GM23338 (cell line): Measurements from ENCODE around the gene STYK1. TPM values are rescaled to one million over a fixed set of nuclear protein-coding genes. Genes with fewer than 3 reads are reported as not detected.

Source experiments
- ATAC-seq: fragments of 200-7000 bp; cut with Tn5 transposase; 3 replicates; pipeline ENCODE4 v1.9.1; 2020
- DNase-seq: peaks from one replicate; pipeline ENCODE4 v3.0.0-alpha.2; 2015; ENCODE audit warnings: low spot score
- H2AFZ ChIP-seq: fragments of 200-600 bp; sonication (generic); 2 replicates; pipeline ENCODE4 v1.8.0; 2016; ENCODE audit warnings: antibody characterized with exemption, mild to moderate bottlenecking, moderate library complexity
- H3F3A ChIP-seq: fragments of 200-600 bp; sonication (generic); replicated peaks from 2 replicates; pipeline ENCODE4 v1.8.0; 2017; ENCODE audit warnings: antibody characterized with exemption, mixed run types, low read depth
- H3K27ac ChIP-seq: fragments of 200-600 bp; sonication (generic); 2 replicates; pipeline ENCODE4 v1.6.1; 2016; ENCODE audit warnings: low read depth
- H3K27me3 ChIP-seq: fragments of 200-600 bp; sonication (generic); 2 replicates; pipeline ENCODE4 v1.8.0; 2016; ENCODE audit warnings: mild to moderate bottlenecking, mixed run types, moderate library complexity; ENCODE audit not compliant: insufficient read depth
- H3K36me3 ChIP-seq: fragments of 200-600 bp; sonication (generic); 2 replicates; pipeline ENCODE4 v1.8.0; 2016; ENCODE audit warnings: mild to moderate bottlenecking; ENCODE audit not compliant: insufficient read depth
- H3K4me1 ChIP-seq: fragments of 200-600 bp; sonication (generic); 2 replicates; pipeline ENCODE4 v1.8.0; 2016; ENCODE audit warnings: mild to moderate bottlenecking, moderate library complexity; ENCODE audit not compliant: insufficient read depth
- H3K4me2 ChIP-seq: fragments of 200-600 bp; sonication (generic); 2 replicates; pipeline ENCODE4 v1.7.1; 2017; ENCODE audit warnings: mixed run types
- H3K4me3 ChIP-seq: fragments of 200-600 bp; sonication (generic); 2 replicates; pipeline ENCODE4 v1.6.1; 2016; ENCODE audit warnings: mixed run types
- H3K79me2 ChIP-seq: fragments of 200-600 bp; sonication (generic); replicated peaks from 2 replicates; pipeline ENCODE4 v1.8.0; 2017; ENCODE audit warnings: mild to moderate bottlenecking; ENCODE audit not compliant: insufficient read depth
- H3K9me2 ChIP-seq: fragments of 200-600 bp; sonication (generic); 2 replicates; pipeline ENCODE4 v1.8.0; 2017; ENCODE audit not compliant: insufficient read depth
- H4K20me1 ChIP-seq: fragments of 200-600 bp; sonication (generic); replicated peaks from 2 replicates; pipeline ENCODE4 v1.8.0; 2017; ENCODE audit warnings: mild to moderate bottlenecking; ENCODE audit not compliant: insufficient read depth
- H3K27ac Mint-ChIP-seq: 2 replicates; pipeline ENCODE4 v1.8.0; 2020; ENCODE audit warnings: inconsistent platforms, mild to moderate bottlenecking, moderate library complexity, mixed read lengths
- H3K27me3 Mint-ChIP-seq: 3 replicates; pipeline ENCODE4 v1.8.0; 2022; ENCODE audit warnings: low read depth, mild to moderate bottlenecking, moderate library complexity, mixed read lengths, inconsistent platforms; ENCODE audit not compliant: insufficient read depth, poor library complexity
- H3K36me3 Mint-ChIP-seq: 3 replicates; pipeline ENCODE4 v1.8.0; 2021; ENCODE audit warnings: low read depth, mild to moderate bottlenecking, inconsistent platforms, moderate library complexity, mixed read lengths
- H3K4me1 Mint-ChIP-seq: 3 replicates; pipeline ENCODE4 v1.8.0; 2020; ENCODE audit warnings: mild to moderate bottlenecking, inconsistent platforms, mixed read lengths
- H3K4me3 Mint-ChIP-seq: 3 replicates; pipeline ENCODE4 v1.8.0; 2021; ENCODE audit warnings: moderate library complexity, mild to moderate bottlenecking, inconsistent platforms, mixed read lengths
- H3K9me3 Mint-ChIP-seq: 3 replicates; pipeline ENCODE4 v1.8.0; 2020; ENCODE audit warnings: moderate library complexity, mild to moderate bottlenecking, inconsistent platforms, mixed read lengths
- CREB1 ChIP-seq: fragments of 250-450 bp; sonication (Bioruptor Pico); IDR thresholded peaks from 2 replicates; pipeline ENCODE4 v1.5.0; 2020; ENCODE audit warnings: low read depth, mild to moderate bottlenecking, moderate library complexity
- CTCF ChIP-seq, 2 experiments: fragments of 200-600 bp in 1 of 2; sonication (generic) in 1 of 2; conservative IDR thresholded peaks; 2 replicates each; pipeline versions ENCODE4 v1.5.1 to v1.6.1; 2016 to 2017; ENCODE audit warnings: antibody characterized with exemption in 2 of 2, low read depth in 2 of 2, mild to moderate bottlenecking in 2 of 2, moderate library complexity in 1 of 2
- ETS1 ChIP-seq: IDR thresholded peaks from 2 replicates; pipeline ENCODE4 v1.6.1; 2016; ENCODE audit warnings: antibody characterized with exemption
- EZH2 ChIP-seq: fragments of 200-600 bp; sonication (generic); IDR thresholded peaks from one replicate; pipeline ENCODE4 v1.8.0; 2017; ENCODE audit warnings: antibody characterized with exemption, mild to moderate bottlenecking, low read depth; ENCODE audit not compliant: unreplicated experiment
- EZH2phosphoT487 ChIP-seq: fragments of 200-600 bp; sonication (generic); IDR thresholded peaks from one replicate; pipeline ENCODE4 v1.8.1; 2018; ENCODE audit warnings: antibody characterized with exemption; ENCODE audit not compliant: unreplicated experiment
- JUNB ChIP-seq: IDR thresholded peaks from one replicate; pipeline ENCODE4 v1.6.1; 2016; ENCODE audit warnings: antibody characterized with exemption; ENCODE audit not compliant: unreplicated experiment
- NANOG ChIP-seq: IDR thresholded peaks from 2 replicates; pipeline ENCODE4 v1.6.1; 2016; ENCODE audit warnings: antibody characterized with exemption, borderline replicate concordance
- POLR2AphosphoS5 ChIP-seq: IDR thresholded peaks from 2 replicates; pipeline ENCODE4 v1.6.1; 2016; ENCODE audit warnings: antibody characterized with exemption, low read depth
- REST ChIP-seq: IDR thresholded peaks from one replicate; pipeline ENCODE4 v1.6.1; 2018; ENCODE audit warnings: antibody characterized with exemption; ENCODE audit not compliant: unreplicated experiment
- STAT1 ChIP-seq: IDR thresholded peaks from one replicate; pipeline ENCODE4 v1.6.1; 2016; ENCODE audit warnings: antibody characterized with exemption; ENCODE audit not compliant: unreplicated experiment
- ZNF114 ChIP-seq: fragments of 250-450 bp; sonication (Bioruptor Pico); IDR thresholded peaks from 2 replicates; pipeline ENCODE4 v1.5.0; 2020; ENCODE audit warnings: mild to moderate bottlenecking, moderate library complexity
- ZNF331 ChIP-seq: fragments of 250-450 bp; sonication (Bioruptor Pico); IDR thresholded peaks from 2 replicates; pipeline ENCODE4 v1.5.0; 2020; ENCODE audit warnings: low read depth, mild to moderate bottlenecking, moderate library complexity
- ZNF462 ChIP-seq: fragments of 250-450 bp; sonication (Bioruptor Pico); IDR thresholded peaks from 2 replicates; pipeline ENCODE4 v1.5.0; 2020; ENCODE audit warnings: mild to moderate bottlenecking, moderate library complexity
- polyA plus RNA-seq: library from polyadenylated mRNA; unstranded; fragments of >200 nt; fragmentation: Nextera tagmentation; extraction: Ambion mirVana; gene quantifications from 2 replicates; pipeline ENCODE4 v1.2.1, GENCODE V29; 2016
- total RNA-seq: library from RNA; depleted of rRNA; stranded (reverse); fragments of >200 nt; shearing (Covaris generic); gene quantifications from 2 replicates; pipeline ENCODE4 v1.2.3, GENCODE V29; 2014

Gene STYK1
- total and polyA plus RNA-seq, 2 experiments from 2014 or later, result 1.2 to 1.8 TPM

GRCh38 chr12:10618338-10618987 is 55.4 kb downstream of the STYK1 start:
- Histone ChIP-seq H3K36me3 (no peaks in the 10 kb centered on the region), H3F3A (no peaks in the 10 kb centered on the region), H3K4me3 (no peak overlapping the region), H3K4me2 (no peak overlapping the region), H3K27me3 (no peaks in the 10 kb centered on the region), H3K27ac (no peak overlapping the region), H3K79me2 (no peaks in the 10 kb centered on the region), H3K9me2 (no peaks in the 10 kb centered on the region), H3K4me1 (no peaks in the 10 kb centered on the region), H2AFZ (no peak overlapping the region), H4K20me1 (no peaks in the 10 kb centered on the region)
- H3K27me3 Mint-ChIP-seq, result peaks cover under 1% of the 10 kb centered on the region
- H3K4me3 Mint-ChIP-seq, result no peak overlapping the region
- no peak overlapping the region for H3K27ac Mint-ChIP-seq
- ATAC-seq (no peak), DNase-seq (no peak)
- TF ChIP-seq POLR2AphosphoS5, result no peak
- TF ChIP-seq CTCF (conservative IDR thresholded peaks at IDR 0.05; ENCODE audit: low read depth in 2 of 2), result no peak
- TF ChIP-seq ZNF462 (CRISPR knock-in tag), result no peak
- no peak for TF ChIP-seq ZNF114 (CRISPR knock-in tag)
- no peak for TF ChIP-seq JUNB
- no peak for TF ChIP-seq NANOG
- TF ChIP-seq EZH2, result no peak
- TF ChIP-seq STAT1, result no peak
- TF ChIP-seq CREB1, result no peak
- no peak for TF ChIP-seq EZH2phosphoT487
- TF ChIP-seq ETS1, result no peak
- no peak for TF ChIP-seq ZNF331 (CRISPR knock-in tag)
- TF ChIP-seq REST, result no peak
- peaks cover 2% of the 10 kb centered on the region; the same call in 1 of the 3 replicates for H3K4me1 Mint-ChIP-seq
- 0 out of 3 replicates have a peak, but pooled peaks cover under 1% of the 10 kb centered on the region for H3K36me3 Mint-ChIP-seq
- H3K9me3 Mint-ChIP-seq, result 0 out of 3 replicates have a peak, but pooled peaks cover under 1% of the 10 kb centered on the region
